Measurements from ENCODE around the gene NEU1.
"Not testable (repeated sequence)": the region's sequence is repeated elsewhere in the genome, so short reads cannot be mapped to it uniquely, and the experiment has no call there.

NEU1 gene

DNA sequence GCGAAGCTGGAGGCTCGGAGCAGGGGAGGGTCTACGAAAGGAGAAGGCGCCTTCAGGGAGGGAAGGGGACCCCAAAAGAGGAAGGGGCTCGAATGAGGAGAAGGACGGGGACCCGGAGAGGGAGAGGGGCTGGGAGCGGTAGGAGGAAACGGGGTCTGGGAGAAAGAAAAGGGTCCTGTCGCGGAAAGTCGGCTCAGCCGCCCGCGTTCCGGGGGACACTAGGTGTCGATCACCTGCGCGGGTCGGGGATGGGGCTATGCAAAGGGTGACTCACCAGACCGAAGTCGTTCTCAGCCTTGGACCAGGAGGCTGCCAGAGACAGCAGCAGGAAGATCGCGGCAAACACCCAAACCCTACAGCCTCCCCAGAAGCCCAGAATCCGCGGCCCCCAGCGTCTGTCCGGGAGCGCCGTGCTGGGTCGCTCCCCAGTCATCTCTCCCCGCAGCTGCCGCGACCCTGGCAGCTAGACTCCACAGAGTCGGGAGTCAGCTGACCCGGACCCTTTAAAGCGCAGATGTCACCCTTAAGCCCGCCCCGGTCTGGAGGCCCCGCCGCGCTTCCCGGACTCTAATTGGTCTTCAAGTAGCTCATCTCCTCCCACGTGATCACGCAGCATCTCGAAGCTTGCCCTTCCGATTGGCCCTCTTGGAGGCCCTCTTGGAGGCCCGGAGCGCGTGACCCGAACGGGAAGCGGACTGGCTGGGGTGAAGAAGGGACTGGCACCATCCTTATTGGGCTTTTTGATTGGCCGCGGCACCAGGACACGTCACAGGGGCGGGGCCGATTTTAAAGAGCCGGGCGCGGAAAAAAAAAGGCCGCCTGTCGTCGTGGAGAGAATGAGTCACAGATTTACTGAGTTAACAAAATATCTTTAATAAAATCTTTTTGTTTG, at the start of gene NEU1:
TSS of gene NEU1 (minus strand) at position 478 of the 892 bp plus-strand sequence. CDS start at position 433, 45 bp downstream.
- DNase-seq, result peak; percentile 100

DNA sequence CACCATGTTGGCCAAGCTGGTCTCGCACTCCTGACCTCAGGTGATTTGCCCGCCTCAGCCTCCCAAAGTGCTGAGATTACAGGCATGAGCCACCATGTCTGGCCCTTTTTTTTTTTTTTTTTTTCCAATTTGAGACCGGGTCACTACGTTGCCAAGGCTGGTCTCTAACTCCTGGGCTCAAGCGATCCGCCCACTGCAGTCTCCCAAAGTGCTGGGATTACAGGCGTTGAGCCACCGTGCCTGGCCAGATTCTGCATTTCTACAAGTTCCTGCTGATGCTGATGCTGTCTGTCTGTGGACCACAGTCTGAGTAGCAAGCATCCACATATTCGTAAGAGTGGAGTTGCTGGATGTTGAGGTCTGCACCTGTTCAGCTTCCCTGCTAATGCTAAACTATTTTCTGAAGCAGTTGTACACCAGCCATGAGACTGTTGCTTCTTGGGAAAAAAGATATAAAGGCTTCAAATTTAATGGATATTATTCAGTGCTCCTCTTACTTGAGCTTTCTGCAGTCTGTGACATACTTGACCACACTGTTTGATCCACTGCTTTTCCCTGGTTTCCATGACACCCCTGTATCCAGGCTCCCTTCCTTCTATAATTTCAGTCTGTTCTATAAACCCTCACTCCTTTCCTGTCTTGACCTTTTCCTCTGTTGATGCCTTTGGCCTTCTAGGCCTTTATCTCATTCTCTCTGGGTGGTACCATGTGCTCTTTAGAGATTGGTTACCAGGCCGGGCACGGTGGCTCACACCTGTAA, 49.4 kb upstream of the NEU1 start:
- DNase-seq, result no peak

DNA sequence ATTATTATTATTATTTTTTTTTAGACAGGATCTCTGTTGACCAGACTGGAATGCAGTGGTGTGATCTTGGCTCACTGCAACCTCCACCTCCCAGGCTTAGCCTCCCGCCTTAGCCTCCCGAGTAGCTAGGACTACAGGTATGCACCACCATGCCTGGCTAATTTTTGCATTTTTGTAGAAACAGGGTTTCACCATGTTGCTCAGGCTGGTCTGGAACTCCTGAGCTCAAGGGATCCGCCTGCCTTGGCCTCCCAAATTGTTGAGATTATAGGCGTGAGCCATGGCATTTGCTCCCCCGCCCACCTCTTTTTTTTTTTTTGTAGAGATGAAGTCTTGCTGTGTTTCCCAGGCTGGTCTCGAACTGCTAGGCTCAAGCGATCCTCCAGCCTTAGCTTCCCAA, 46.7 kb upstream of the NEU1 start:
- DNase-seq, result not testable (repeated sequence)

DNA sequence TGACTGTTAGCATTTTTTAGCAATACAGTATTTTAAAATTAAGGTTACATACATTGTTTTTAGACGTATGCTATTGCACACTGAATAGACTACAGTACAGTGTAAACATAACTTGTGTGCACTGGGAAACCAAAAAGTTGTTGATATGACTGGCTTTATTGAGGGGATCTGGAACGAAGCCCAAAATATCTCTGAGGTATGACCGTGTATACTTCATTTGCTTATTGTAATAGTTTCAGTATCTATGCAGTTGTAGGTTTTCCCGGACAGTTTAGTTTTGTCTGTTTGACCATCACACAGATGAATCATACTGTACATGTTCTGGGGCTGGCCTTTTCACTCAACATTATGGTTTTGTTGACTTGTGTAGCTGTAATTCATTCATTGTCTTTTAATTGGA, 46.2 kb upstream of the NEU1 start:
- peak; percentile 12 for DNase-seq

DNA sequence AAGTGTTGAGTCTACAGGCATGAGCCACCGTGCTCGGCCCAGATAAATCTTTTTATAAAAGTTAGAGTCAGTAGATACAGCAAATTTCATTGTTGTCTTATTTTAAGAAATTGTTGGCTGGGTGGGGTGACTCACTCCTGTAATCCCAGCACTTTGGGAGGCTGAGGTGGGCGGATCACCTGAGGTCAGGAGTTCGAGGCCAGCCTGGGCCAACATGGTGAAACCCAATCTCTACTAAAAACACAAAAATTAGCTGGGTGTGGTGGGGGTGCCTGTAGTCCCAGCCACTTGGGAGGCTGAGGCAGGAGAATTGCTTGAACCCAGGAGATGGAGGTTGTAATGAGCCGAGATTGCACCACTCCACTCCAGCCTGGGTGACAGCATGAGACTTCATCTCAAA, 45.6 kb upstream of the NEU1 start:
- DNase-seq, result not testable (repeated sequence)

DNA sequence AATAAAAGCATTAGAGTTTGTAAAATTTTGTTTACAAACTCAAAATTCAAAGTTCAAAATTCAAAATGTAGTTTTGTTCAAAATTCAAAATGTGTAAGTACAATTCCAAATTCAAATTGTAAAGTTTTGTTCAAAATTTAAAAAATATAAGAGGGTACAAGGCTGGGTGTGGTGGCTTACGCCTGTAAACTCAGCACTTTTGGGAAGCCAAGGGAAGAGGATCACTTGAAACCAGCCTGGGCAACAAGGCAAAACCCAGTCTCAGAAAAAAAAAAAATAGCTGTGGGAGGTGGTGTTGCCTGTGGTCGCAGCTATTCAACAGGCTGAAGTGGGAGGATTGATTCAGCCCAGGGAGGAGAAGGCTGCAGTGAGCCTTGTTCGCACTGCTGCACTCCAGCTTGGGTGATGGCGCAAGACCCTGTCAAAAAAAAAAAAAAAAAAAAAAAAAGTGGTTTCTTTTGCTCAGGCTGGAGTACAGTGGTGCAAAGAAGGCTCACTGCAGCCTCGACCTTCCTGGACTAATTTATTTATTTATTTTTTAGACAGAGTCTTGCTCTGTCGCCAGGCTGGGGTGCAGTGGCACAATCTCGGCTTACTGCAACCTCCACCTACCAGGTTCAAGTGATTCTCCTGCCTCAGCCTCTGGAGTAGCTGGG, 44.7 kb upstream of the NEU1 start:
- no peak for DNase-seq

DNA sequence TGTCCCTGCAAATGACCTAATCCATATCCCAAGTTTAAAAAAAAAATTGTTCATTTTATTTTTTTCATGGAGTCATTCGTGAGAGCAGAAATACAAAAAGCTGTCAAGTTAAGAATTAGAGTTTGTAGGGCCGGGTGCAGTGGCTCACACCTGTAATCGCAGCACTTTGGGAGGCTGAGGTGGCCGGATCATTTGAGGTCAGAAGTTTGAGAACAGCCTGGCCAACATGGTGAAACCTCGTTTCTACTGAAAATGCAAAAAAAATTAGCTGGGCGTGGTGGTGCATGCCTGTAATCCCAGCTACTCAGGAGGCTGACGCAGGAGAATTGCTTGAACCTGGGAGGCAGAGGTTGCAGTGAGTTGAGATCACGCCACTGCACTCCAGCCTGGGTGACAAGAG, 44.1 kb upstream of the NEU1 start:
- DNase-seq, result not testable (repeated sequence)

DNA sequence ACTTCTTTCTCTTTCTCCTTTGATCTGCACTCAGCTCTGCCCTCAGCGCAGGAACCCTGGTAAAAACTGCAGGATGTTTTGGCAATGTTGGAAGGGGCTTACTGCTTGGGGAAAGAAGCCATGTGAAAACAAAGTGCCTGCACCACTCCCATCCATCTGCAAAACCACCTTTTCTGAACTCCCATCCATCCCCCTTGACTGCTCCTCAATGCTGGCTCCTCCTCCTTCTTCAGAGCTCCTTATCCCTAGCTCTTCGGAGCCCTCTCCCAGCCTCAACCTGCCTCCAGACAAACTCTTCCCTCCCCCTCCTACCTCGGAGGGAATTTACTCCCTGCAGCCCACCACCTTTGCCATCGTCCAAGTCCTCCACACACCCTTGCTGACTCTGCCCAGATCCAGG, 43.5 kb upstream of the NEU1 start:
- no peak for DNase-seq

DNA sequence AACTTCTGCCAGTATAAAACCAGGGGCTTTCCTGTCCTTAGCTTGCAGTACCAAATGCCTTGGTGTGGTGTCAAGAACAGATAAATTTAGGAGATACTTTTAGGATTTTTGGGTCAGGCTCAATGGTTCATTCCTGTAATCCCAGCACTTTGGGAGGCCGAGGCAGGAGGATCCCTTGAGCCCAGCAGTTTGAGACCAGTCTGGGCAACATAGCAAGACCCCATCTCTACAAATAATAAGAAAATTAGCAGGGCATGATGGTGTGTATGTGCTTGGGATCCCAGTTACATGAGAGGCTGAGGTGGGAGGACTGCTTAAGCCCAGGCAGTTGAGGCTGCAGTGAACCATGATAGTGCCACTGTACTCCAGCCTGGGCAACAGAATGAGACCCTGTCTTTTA, 42.4 kb upstream of the NEU1 start:
- no peak for DNase-seq

DNA sequence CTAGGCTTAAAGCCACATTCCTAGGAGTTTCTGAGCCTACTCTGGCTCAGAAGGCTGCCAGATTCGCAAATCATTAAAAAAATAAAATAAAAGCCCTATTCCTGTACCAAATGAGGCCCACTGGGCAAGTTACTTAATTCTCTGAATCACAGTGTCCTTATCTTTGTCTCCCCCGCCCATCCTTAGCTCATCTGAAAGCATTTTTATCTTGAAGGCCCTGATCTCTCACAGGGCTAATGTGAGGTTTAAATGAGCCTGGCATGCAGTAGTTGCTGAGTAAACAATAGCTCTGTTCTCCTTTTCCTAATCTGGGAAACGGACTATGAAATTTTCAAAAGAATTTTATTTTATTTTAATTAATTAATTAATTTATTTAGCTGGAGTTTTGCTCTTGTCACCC, 41.3 kb upstream of the NEU1 start:
- DNase-seq, result no peak

DNA sequence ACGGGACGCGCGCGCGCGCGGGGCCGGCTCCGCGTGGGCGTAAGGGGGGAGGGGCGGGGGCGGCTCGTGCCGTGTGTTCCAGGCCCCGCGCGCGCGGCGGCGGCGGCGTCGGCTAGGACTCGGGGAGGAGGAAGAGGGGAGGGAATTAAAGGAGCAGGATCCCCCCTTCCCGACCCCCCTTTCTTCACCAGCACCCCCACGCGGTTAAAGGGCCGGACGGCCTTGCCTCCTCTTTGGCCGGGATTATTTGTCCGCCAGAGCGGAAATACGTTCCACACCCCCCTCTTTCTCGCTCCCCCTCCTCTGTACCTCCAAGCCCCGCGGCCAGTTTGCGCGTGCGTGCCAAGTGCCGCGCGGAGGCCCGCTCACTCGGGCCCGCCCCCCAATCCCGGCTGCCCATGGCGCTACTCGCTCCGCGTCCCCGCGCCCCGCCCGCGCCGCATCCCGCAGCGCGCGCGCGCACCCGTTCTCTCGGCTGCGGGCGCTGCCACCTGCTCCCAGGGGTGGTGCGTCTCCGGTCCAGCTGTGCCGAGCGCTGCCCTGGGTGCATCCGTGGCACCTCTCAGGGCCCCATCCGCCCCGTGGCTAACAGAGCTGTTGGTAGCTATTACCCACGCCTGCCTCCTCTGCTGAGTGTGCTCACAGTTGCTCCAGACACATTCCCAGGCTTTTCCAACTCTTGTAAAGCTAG, 39.5 kb upstream of the NEU1 start, which contains the start of gene ZBTB12:
TSS of gene ZBTB12 (minus strand) at position 134 of the 691 bp plus-strand sequence. CDS start 781 bp downstream, outside the sequence.
- peak; percentile 99 for DNase-seq

DNA sequence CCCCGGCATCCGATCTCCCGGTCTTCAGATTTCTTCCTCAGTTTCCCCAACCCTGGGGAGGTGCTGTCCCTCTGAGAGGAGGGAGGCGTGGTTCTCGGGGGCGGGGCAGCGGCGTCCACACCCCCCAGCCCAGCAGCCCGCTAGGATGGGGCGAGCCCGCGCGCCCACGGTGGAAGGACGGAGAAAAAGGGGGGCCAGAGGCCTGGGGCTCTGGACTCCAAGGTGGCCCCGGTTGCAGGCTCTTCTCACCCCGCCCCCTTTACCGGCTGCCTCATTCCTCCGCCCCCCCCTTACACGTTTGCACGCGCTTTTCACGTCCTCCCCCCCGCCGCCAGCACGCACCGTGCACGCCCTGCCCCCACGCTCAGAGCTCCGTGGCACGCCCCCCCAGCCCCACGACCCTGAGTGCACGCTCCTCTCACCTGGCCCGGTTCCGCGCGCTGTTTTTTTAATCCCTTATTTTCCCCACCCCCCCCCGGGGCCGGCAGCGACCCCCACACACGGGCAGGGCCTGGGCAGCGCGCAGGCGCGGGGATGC, 38.9 kb upstream of the NEU1 start:
- peak; percentile 81 for DNase-seq

DNA sequence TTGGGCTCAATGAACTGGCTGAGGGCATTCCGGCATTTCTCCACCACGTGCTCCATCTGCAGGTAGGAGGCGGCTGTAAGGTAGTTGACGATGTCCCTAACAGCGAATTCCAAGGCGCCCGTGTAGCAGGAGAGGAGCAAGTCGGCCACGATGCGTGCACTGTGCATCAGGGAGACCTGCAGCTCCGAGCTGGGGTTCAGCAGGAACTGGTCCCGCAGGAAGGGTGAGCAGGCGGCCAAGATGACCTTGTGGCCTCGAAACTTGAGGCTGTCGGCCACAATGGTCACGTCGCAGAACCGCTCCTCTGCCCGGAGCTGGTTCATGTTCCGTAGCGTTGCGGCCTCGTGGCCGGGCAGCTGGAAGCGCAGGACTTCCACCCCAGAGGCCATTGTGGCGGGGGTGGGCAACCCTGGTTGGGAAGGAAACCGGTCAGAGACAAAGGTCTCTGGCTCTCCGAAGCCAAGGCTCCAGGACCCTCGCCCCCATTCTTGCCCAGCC, 38.3 kb upstream of the NEU1 start:
- peak; percentile 34 for DNase-seq

DNA sequence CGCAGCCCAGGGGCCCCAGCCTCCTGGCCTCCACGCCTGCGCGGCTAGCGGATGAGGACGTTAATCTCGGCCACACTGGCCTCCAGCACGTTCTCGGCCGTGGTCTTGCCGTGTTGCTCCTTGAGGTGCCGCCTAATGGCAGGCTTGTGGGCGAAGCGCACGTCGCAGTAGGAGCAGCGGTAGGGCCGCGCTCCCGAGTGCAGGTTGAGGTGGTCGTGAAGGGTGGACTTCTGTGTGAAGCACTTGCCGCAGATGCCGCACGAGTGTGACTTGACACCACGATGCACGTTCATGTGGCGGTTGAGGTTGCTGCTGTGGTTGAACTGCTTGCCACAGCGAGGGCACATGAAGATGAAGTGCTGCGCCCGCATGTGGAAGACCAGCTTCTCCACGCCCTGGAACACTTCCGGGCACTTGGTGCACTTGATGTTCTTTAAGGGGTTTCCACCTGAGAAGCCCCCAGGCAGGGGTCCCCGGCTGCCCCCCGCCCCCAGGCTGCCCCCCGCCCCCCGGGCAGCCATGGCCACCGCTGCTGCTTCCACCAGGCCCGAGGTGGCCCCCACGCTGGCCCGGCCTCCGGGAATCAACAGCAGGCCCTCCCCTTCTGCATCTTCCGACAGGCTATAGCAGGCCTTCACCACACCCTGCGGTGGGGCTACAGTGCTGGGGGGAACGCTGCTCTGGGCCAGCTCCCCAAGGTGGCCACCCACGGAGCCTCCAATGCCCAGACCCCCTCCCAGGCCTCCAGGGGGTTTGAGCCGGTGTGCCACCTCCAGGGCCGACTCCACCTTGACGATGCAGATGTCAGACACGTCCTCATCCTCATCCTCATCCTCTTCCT, 37.5 kb upstream of the NEU1 start:
- DNase-seq, result no peak

DNA sequence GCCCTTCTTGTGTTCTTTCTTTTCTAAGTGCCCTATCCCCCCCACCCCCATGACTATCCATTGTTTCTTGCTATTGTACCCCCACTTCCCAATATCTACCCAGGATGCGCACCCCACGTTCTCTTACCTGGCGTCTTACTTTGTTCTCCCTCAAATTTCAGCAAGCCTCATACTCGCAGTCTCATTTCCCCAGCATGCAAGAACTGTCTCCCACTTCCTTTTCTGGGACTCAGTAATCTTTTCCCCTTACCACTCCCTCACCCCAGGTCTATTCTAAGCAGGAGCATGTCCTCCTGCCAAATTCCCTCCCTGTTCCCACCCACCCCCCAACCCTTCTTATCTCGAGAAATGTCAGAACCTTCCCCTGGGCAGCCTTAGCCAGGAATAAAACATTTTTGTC, 36.6 kb upstream of the NEU1 start:
- DNase-seq, result no peak

DNA sequence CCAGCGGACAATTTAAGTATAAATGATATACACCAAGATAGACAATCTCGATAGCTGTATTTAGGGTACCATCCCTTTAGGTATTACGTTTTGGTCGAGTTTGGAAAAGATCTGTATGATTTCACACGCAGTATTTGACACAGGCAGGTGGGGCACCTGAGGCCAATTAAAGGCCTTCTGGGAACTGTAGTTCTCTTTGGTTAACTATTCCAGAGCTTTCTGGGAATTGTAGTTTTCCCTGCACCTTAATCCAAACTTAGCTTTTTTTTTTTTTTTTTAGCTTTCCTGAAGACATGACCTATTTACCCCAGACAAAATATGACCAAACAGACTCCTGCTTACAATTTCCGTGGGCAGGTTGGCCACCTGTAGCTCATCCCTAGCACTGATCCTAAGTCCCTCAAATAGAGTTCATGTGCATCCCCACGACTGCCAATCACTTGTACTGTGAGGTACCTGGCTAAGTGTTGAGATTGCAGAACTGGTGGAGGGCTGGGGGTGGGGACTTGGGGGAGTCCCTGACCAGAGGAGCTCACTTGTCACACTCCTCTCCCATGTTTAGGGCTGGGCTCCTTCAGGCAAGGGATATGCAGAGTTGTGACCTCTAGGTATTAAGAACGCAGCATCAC, 35.9 kb upstream of the NEU1 start:
- DNase-seq, result peak; percentile 83

DNA sequence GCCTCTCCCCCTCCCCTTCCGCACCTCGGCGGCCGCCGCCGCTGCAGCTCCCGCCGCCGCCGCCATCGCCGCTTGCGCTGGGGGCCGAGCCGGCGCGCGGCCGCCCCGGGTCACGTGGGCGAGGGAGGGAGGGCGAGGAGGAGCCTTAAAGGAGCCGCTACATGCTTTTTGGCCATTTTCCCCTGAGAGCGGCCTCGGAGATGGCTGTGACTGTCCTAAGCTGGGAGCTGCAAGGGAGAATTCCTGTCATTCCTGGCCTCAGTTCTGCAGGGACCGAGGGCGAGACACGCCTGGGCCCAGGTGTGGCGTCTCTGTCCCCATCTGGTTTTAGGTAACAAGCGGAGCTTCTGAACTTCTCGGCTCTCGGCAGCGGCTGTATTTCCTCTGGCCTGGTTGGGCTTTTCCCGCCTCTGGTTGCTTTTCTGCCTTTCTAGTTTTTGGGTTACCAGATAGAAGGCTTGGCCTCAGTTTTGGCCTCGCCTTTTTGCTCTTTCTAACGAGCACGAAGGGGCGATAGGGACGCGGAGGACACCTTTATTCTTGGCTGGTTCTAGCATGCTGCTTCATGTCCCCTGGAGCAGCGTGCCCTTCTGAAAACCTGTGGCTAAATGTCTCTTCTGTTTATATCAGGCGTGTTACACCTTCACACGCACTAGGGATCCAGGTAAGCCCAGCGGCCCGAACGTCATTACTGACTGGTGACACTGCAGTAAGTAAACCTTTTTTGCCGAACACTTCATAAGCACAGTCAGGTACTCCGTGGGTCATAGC, 35.2 kb upstream of the NEU1 start, which contains the start of gene EHMT2:
TSS of gene EHMT2 (minus strand) at position 87 of the 771 bp plus-strand sequence. CDS start at position 66, 21 bp downstream.
- DNase-seq, result peak; percentile 95

DNA sequence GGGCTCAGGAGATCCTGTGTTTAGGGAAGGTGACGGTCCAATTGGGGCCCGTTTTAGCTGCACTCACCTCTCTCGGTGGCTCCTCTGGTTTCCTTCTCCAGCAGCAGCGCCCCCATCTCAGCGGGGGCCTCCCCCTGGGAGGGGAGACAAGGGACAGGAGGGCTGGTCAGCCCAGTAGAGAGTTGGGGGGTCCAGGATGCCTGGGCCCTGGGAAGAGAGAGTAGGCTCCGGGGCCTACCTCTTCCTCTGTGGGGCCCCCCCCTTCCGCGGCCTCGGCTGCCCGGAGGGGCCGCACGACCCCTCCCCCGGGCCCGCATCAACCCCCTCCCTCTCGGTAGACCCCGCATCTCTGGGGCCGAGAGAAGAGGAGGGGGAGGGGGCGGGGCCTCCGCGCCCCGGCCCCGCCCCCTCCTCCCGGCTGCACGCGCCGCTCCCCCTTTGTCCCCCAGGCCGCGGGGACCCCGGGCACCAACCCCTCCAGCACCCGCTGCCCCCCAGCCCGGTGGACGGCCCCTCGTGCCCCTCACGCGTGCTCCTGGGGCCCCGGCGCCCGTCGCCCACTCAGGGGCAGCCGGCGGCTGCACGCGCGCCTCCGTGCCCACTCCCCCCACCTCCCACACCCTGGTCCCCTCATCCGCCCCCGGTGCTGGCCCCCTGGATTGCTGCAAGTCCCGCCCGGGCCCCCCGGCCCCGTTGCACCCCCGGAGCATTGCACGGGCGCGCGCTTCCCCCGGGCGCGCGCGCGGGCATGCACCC, 34.4 kb upstream of the NEU1 start:
- peak; percentile 68 for DNase-seq

DNA sequence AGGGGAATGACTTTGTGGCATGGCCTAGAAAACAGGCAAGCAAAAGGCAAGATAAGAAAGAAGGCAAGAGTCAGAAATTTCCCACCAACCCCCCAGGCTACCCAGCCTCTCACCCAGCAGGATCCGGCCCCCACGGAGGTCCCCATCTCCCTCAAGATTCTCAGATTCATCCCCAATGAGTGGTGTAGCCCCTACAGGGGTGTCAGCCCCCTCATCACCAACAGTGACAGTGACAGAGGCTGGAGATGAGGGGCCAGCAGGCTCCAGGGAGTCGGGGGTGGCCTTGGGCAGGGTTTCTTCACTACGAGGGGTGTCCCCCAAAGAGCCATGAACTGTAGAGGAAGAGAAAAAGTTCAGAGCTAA, 33.9 kb upstream of the NEU1 start:
- DNase-seq, result no peak
